CD14-positive monocyte (primary cell): ENCODE data around the gene BCL2L1. TPM values are rescaled to one million over a fixed set of nuclear protein-coding genes. Genes with fewer than 3 reads are reported as not detected.

Experiments
- DNase-seq, 3 donors: peaks; one replicate each; pipeline ENCODE4 v3.0.0-alpha.2; 2011 to 2022
- H2AFZ ChIP-seq: 2 replicates; pipeline ENCODE4 v1.6.0; 2012; ENCODE audit warnings: mild to moderate bottlenecking, low read depth, low read length, inconsistent platforms; ENCODE audit not compliant: insufficient read depth, poor library complexity, severe bottlenecking
- H3K27ac ChIP-seq, 2 donors: 1 replicate in 1 of 2; 2 replicates in 1 of 2; pipeline ENCODE4 v1.5.1; 2012 to 2013; ENCODE audit warnings: low read length in 2 of 2, control low read depth in 1 of 2, inconsistent platforms in 1 of 2, low read depth in 1 of 2, mild to moderate bottlenecking in 1 of 2
- H3K27me3 ChIP-seq, 2 donors: one replicate each; pipeline versions ENCODE4 v1.6.0 to v1.6.1; 2011 to 2013; ENCODE audit warnings: low read length in 2 of 2; ENCODE audit not compliant: control insufficient read depth in 2 of 2, insufficient read depth in 2 of 2
- H3K36me3 ChIP-seq, 2 donors: replicated peaks in 1 of 2; 1 replicate in 1 of 2; 2 replicates in 1 of 2; pipeline versions ENCODE4 v1.5.1 to v1.6.1; 2012 to 2013; ENCODE audit warnings: low read length in 2 of 2, control low read depth in 1 of 2, inconsistent platforms in 1 of 2, mild to moderate bottlenecking in 1 of 2; ENCODE audit not compliant: insufficient read depth in 2 of 2, control insufficient read depth in 1 of 2
- H3K4me1 ChIP-seq, 2 donors: 1 replicate in 1 of 2; 2 replicates in 1 of 2; pipeline versions ENCODE4 v1.5.1 to v1.6.1; 2012 to 2013; ENCODE audit warnings: low read length in 2 of 2, control low read depth in 1 of 2, inconsistent platforms in 1 of 2, mild to moderate bottlenecking in 1 of 2, moderate library complexity in 1 of 2; ENCODE audit not compliant: insufficient read depth in 2 of 2, control insufficient read depth in 1 of 2
- H3K4me2 ChIP-seq: replicated peaks from 2 replicates; pipeline ENCODE3; 2012; ENCODE audit warnings: low read length, moderate library complexity, mild to moderate bottlenecking; ENCODE audit not compliant: poor library complexity, severe bottlenecking; ENCODE audit errors: extremely low read depth
- H3K4me3 ChIP-seq, 3 experiments: fragments of 200-600 bp in 1 of 3; sonication (generic) in 1 of 3; replicated peaks in 1 of 3; 1 replicate in 2 of 3; 2 replicates in 1 of 3; pipeline ENCODE4 v1.5.1; 2011 to 2013; ENCODE audit warnings: low read length in 3 of 3, mild to moderate bottlenecking in 3 of 3, control low read depth in 2 of 3, low read depth in 2 of 3, inconsistent platforms in 1 of 3, moderate library complexity in 1 of 3
- H3K79me2 ChIP-seq: 2 replicates; pipeline ENCODE4 v1.6.0; 2012; ENCODE audit warnings: mild to moderate bottlenecking, control low read depth, inconsistent platforms, low read length, moderate library complexity; ENCODE audit not compliant: insufficient read depth
- H3K9ac ChIP-seq: 2 replicates; pipeline ENCODE4 v1.6.0; 2017; ENCODE audit warnings: low read length, mild to moderate bottlenecking; ENCODE audit not compliant: insufficient read depth, poor library complexity, severe bottlenecking
- H3K9me3 ChIP-seq, 2 donors: replicated peaks in 1 of 2; 1 replicate in 1 of 2; 2 replicates in 1 of 2; pipeline versions ENCODE4 v1.5.1 to v1.6.1; 2012 to 2013; ENCODE audit warnings: low read length in 2 of 2, control low read depth in 1 of 2; ENCODE audit not compliant: control insufficient read depth in 1 of 2, insufficient read depth in 1 of 2
- H4K20me1 ChIP-seq: 2 replicates; pipeline ENCODE4 v1.6.0; 2012; ENCODE audit warnings: mild to moderate bottlenecking, low read length, control low read depth, moderate library complexity; ENCODE audit not compliant: insufficient read depth
- H3K27ac Mint-ChIP-seq, 7 donors: one replicate each; pipeline ENCODE4 v1.8.0; 2020; ENCODE audit warnings: mild to moderate bottlenecking in 7 of 7, mixed read lengths in 7 of 7, moderate library complexity in 6 of 7, inconsistent platforms in 2 of 7
- H3K27me3 Mint-ChIP-seq, 3 donors: one replicate each; pipeline ENCODE4 v1.8.0; 2021 to 2022; ENCODE audit warnings: low read depth in 3 of 3, mild to moderate bottlenecking in 3 of 3, mixed read lengths in 3 of 3, moderate library complexity in 3 of 3, inconsistent platforms in 1 of 3
- H3K36me3 Mint-ChIP-seq, 2 donors: one replicate each; pipeline ENCODE4 v1.8.0; 2020; ENCODE audit warnings: mixed read lengths in 2 of 2, inconsistent platforms in 1 of 2, mild to moderate bottlenecking in 1 of 2
- H3K4me1 Mint-ChIP-seq: one replicate; pipeline ENCODE4 v1.8.0; 2020; ENCODE audit warnings: mild to moderate bottlenecking, mixed read lengths
- H3K4me3 Mint-ChIP-seq, 2 donors: one replicate each; pipeline ENCODE4 v1.8.0; 2020; ENCODE audit warnings: mild to moderate bottlenecking in 2 of 2, mixed read lengths in 2 of 2, moderate library complexity in 1 of 2
- H3K9me3 Mint-ChIP-seq, 7 donors: one replicate each; pipeline ENCODE4 v1.8.0; 2020 to 2022; ENCODE audit warnings: mixed read lengths in 7 of 7, mild to moderate bottlenecking in 6 of 7, moderate library complexity in 6 of 7, inconsistent platforms in 2 of 7
- CTCF ChIP-seq: fragments of 200-600 bp; IDR thresholded peaks from one replicate; pipeline ENCODE4 v1.8.0; 2022; ENCODE audit warnings: antibody characterized with exemption, mild to moderate bottlenecking
- WGBS: methylation state at CpG from one replicate; pipeline ENCODE4 v1.1.5; 2013; ENCODE audit warnings: missing lambda C conversion rate; ENCODE audit not compliant: insufficient coverage; 5-methylcytosine and 5-hydroxymethylcytosine counted together
- intact Hi-C, 2 donors: fragments of 100-400 bp; cut with micrococcal nuclease; formaldehyde crosslinking; loops; one replicate each; pipeline versions ENCODE4 v1.15.0 to v1.15.1; 2023
- polyA plus RNA-seq, 3 donors: library from polyadenylated mRNA; depleted of rRNA in 1 of 3; unstranded in 2 of 3; stranded (reverse) in 1 of 3; fragments of 300-500 nt in 2 of 3; fragments of >200 nt in 1 of 3; fragmentation: Illumina TruSeq in 2 of 3; gene quantifications; 1 replicate in 2 of 3; 2 replicates in 1 of 3; pipeline ENCODE4 v1.2.3, GENCODE V29; 2012 to 2021

BCL2L1 gene
- polyA plus RNA-seq, 3 donors, result 12.4 to 16.8 (median 14.3) TPM

GRCh38 chr20:31721408-31722256 lies 1.0 kb downstream of the BCL2L1 start:
- H3K9me3 ChIP-seq, result no peaks in the 10 kb centered on the region
- H3K9me3 Mint-ChIP-seq, result no peaks in the 10 kb centered on the region
- H3K4me3 Mint-ChIP-seq, result peak overlapping the region; percentile 96
- no peaks in the 10 kb centered on the region for H3K27me3 Mint-ChIP-seq
- WGBS, result 94% methylated on average over 19 of the region's 22 CpGs
- peaks cover 45% of the 10 kb centered on the region for H4K20me1 ChIP-seq
- no peaks in the 10 kb centered on the region for H3K27me3 ChIP-seq
- H3K4me3 ChIP-seq, result peak overlapping the region; percentile 77 to 98 (median 81)
- peak overlapping the region; percentile 98 for H2AFZ ChIP-seq
- H3K4me1 Mint-ChIP-seq, result peaks cover 56% of the 10 kb centered on the region
- peak overlapping the region; percentile 86 for H3K4me2 ChIP-seq
- DNase-seq, result no peak
- peaks cover 65% of the 10 kb centered on the region for H3K79me2 ChIP-seq
- peak overlapping the region in 4 of 7 donors; percentile 2 to 98 (median 72) for H3K27ac Mint-ChIP-seq
- H3K36me3 ChIP-seq, result peaks cover 36 to 51% of the 10 kb centered on the region in 2 donors
- peaks cover 45 to 53% of the 10 kb centered on the region in 2 donors for H3K36me3 Mint-ChIP-seq
- peaks cover 33 to 47% of the 10 kb centered on the region in 2 donors for H3K4me1 ChIP-seq
- intact Hi-C loops, result loop anchor here (2.0 to 5.0 kb wide), 4 partner anchors 25 to 159 kb away; no protein-coding TSS in a partner anchor
- H3K9ac ChIP-seq, result peak overlapping the region; percentile 99
- H3K27ac ChIP-seq, result peak overlapping the region in 1 of 2 donors; percentile 99
- no peak for TF ChIP-seq CTCF

- Mint-ChIP-seq H3K4me3 (peak overlapping the region; percentile 46 to 96), H3K27ac (peak overlapping the region in 4 of 7 donors; percentile 30 to 72 (median 52)), H3K4me1 (peaks cover 59% of the 10 kb centered on the region), H3K9me3 (no peaks in the 10 kb centered on the region), H3K36me3 (peaks cover 52 to 59% of the 10 kb centered on the region in 2 donors), H3K27me3 (no peaks in the 10 kb centered on the region)
- no peaks in the 10 kb centered on the region for H3K9me3 ChIP-seq
- H3K27ac ChIP-seq, result peak overlapping the region in 1 of 2 donors; percentile 18
- DNase-seq, result no peak
- H3K4me3 ChIP-seq, result peak overlapping the region in 1 of 3 experiments; percentile 98
- 24% methylated on average over 3 of the region's 7 CpGs for WGBS
- intact Hi-C loops, result loop anchor here (5.0 kb wide), 2 partner anchors 43 to 158 kb away; no protein-coding TSS in a partner anchor
- no peaks in the 10 kb centered on the region for H3K27me3 ChIP-seq
- H2AFZ ChIP-seq, result no peak overlapping the region
- H3K9ac ChIP-seq, result peak overlapping the region; percentile 25
- H3K4me1 ChIP-seq, result peaks cover 31 to 45% of the 10 kb centered on the region in 2 donors
- H3K36me3 ChIP-seq, result peaks cover 36 to 59% of the 10 kb centered on the region in 2 donors
- peak overlapping the region; percentile 86 for H3K4me2 ChIP-seq
- H4K20me1 ChIP-seq, result peaks cover 53% of the 10 kb centered on the region
- H3K79me2 ChIP-seq, result peaks cover 74% of the 10 kb centered on the region
- no peak for TF ChIP-seq CTCF
These were observed 1.9 kb downstream of the BCL2L1 start for GRCh38 chr20:31720486-31721407.
